Peyer's patch (tissue), 4 donors: ENCODE data around the gene TSPAN18.

ENCODE experiments used
- CTCF ChIP-seq, 6 experiments: fragments of 450-650 bp in 4 of 6; fragments of 200-600 bp in 2 of 6; sonication (generic) in 1 of 6; IDR thresholded peaks; one replicate each; pipeline ENCODE4 v1.5.1; 2017 to 2019; ENCODE audit warnings: antibody characterized with exemption in 6 of 6, mild to moderate bottlenecking in 3 of 6, moderate library complexity in 1 of 6
- POLR2A ChIP-seq, 2 donors: fragments of 450-650 bp; IDR thresholded peaks; one replicate each; pipeline ENCODE4 v1.5.1; 2017; ENCODE audit warnings: antibody characterized with exemption in 2 of 2, mild to moderate bottlenecking in 2 of 2, moderate library complexity in 2 of 2

- no peak for TF ChIP-seq CTCF (IDR thresholded peaks at IDR 0.05)
- no peak for TF ChIP-seq POLR2A (IDR thresholded peaks at IDR 0.05)
Measured at GRCh38 chr11:44868455-44869421, 142.0 kb downstream of the TSPAN18 start.
